ENCODE data around the gene ZNF296.

DNA sequence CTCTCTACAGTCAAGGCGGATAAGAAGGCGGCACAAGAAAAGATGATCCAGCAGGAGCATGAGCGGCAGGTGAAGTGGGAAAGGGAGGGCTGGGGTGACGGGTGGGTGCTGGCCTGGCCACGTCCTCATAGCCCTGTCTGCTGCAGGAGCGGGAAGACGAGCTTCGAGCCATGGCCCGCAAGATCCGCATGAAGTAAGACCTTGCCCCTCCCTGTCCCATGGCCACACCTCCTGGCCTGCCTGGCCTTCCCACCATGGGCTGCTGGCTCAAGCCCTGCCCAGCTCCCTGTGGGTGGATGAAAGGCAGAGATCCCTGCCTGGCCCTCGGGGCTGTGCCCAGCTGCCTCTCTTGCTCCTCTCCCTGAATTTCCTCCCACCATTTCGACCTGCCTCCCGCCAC lies 7.2 kb downstream of the ZNF296 start:
- TF ChIP-seq, protein P1, sequence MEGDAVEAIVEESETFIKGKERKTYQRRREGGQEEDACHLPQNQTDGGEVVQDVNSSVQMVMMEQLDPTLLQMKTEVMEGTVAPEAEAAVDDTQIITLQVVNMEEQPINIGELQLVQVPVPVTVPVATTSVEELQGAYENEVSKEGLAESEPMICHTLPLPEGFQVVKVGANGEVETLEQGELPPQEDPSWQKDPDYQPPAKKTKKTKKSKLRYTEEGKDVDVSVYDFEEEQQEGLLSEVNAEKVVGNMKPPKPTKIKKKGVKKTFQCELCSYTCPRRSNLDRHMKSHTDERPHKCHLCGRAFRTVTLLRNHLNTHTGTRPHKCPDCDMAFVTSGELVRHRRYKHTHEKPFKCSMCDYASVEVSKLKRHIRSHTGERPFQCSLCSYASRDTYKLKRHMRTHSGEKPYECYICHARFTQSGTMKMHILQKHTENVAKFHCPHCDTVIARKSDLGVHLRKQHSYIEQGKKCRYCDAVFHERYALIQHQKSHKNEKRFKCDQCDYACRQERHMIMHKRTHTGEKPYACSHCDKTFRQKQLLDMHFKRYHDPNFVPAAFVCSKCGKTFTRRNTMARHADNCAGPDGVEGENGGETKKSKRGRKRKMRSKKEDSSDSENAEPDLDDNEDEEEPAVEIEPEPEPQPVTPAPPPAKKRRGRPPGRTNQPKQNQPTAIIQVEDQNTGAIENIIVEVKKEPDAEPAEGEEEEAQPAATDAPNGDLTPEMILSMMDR (IDR thresholded peaks at IDR 0.05): no peak
- TF ChIP-seq POLR2A (IDR thresholded peaks at IDR 0.05): no peak

Measured in body of pancreas (tissue), 4 donors.